A549 (cell line): ENCODE data around the gene CTU2.

Source experiments
- BHLHE40 ChIP-seq: IDR thresholded peaks from 2 replicates; pipeline ENCODE4 v1.6.1; 2012; ENCODE audit warnings: low read depth, low read length, inconsistent platforms
- CHD2 ChIP-seq: fragments of 150-350 bp; IDR thresholded peaks from 2 replicates; pipeline ENCODE4 v1.6.1; 2014; ENCODE audit warnings: low read length; ENCODE audit not compliant: partially characterized antibody
- CTCF ChIP-seq: fragments of >200 bp; sonication (Bioruptor Twin); formaldehyde crosslinking; IDR thresholded peaks from 3 replicates; pipeline ENCODE4 v1.5.1; 2016
- EHMT2 ChIP-seq: fragments of 200-600 bp; sonication (generic); IDR thresholded peaks from 2 replicates; pipeline ENCODE4 v1.6.1; 2016; ENCODE audit warnings: antibody characterized with exemption, low read depth, mild to moderate bottlenecking, moderate library complexity
- EP300 ChIP-seq, 2 experiments: fragments of >200 bp; sonication (Bioruptor Twin); formaldehyde crosslinking; IDR thresholded peaks; 2 replicates in 1 of 2; 3 replicates in 1 of 2; pipeline ENCODE4 v1.6.1; 2016 to 2017
- KDM1A ChIP-seq: fragments of 200-600 bp; sonication (generic); IDR thresholded peaks from 2 replicates; pipeline ENCODE4 v1.6.1; 2016; ENCODE audit warnings: low read depth, mild to moderate bottlenecking
- MAX ChIP-seq: IDR thresholded peaks from 2 replicates; pipeline ENCODE4 v1.6.1; 2012
- MYC ChIP-seq: IDR thresholded peaks from 2 replicates; pipeline ENCODE4 v1.6.1; 2012; ENCODE audit warnings: mild to moderate bottlenecking, inconsistent platforms, low read length, improper control_type of control experiment, borderline replicate concordance
- PBX3 ChIP-seq: IDR thresholded peaks from 2 replicates; pipeline ENCODE4 v1.6.1; 2012
- POLR2A ChIP-seq: IDR thresholded peaks from 2 replicates; pipeline ENCODE4 v1.6.1; 2012; ENCODE audit warnings: mild to moderate bottlenecking, low read length
- RCOR1 ChIP-seq: fragments of 150-350 bp; IDR thresholded peaks from 2 replicates; pipeline ENCODE4 v1.6.1; 2014; ENCODE audit warnings: antibody characterized with exemption, low read length, low read depth
- REST ChIP-seq: fragments of 200-600 bp; sonication (generic); IDR thresholded peaks from 2 replicates; pipeline ENCODE4 v1.6.1; 2016; ENCODE audit warnings: antibody characterized with exemption, mild to moderate bottlenecking, moderate library complexity

- TF ChIP-seq EHMT2: no peak
- TF ChIP-seq CTCF: no peak
- TF ChIP-seq CHD2: no peak
- TF ChIP-seq POLR2A: no peak
- no peak for TF ChIP-seq KDM1A
- no peak for TF ChIP-seq EP300 (IDR thresholded peaks at IDR 0.05)
- TF ChIP-seq RCOR1: no peak
- TF ChIP-seq REST: no peak
- no peak for TF ChIP-seq PBX3
- TF ChIP-seq MAX: no peak
- TF ChIP-seq MYC: no peak
- TF ChIP-seq BHLHE40: no peak
Observed at GRCh38 chr16:88733630-88734360, 27.5 kb downstream of the CTU2 start.
